ENCODE data around the gene HBE1. TPM values are rescaled to one million over a fixed set of nuclear protein-coding genes. Genes with fewer than 3 reads are reported as not detected.

Gene HBE1
- polyA plus RNA-seq, 1 donor (not counting 4 experiments of a cell fraction or from before 2014, with no cell fraction given) = not detected

DNA sequence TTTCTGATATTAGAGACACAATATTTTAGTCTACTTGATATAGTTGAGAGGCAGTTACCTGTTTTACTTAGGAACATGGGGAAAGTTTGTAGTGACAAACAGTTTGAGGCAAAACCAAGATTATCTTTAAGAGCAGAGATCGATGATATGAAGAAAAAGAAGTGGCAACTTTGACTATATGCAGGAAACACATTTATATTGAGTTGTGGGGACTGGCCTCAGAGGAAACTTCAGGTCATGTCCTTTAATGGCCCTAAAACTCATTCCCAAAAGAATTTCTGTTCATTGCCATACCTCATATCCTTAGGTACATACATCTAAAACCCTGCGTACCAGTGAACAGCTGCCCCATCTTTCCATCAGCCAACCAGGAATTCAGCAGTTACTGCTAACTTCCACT is 24.6 kb downstream of the HBE1 start:
- H3K4me1 ChIP-seq (ENCODE audit: control insufficient read depth, extremely low read depth, insufficient read depth, low read length) = no peaks in the 10 kb centered on the region

DNA sequence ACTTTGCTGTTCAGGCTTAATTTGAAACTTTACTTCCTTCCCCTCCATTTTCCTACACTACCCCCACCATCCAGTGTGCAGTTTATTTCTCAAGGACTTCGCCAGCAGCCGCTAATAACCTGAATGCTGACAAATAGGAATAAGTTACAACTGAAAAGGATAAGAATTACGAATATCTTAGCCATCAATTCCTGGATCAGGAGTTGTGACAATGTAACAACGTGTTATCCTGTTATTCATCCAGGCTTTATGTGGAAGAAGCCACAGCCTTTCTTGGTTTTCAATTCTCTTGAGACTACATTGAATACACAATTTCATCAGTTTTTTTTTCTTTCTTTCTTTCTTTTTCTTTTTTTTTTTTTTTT is 25.9 kb downstream of the HBE1 start:
- no peaks in the 10 kb centered on the region for H3K79me2 ChIP-seq (ENCODE audit: control insufficient read depth, insufficient read depth, low read length)
- H3K4me2 ChIP-seq (ENCODE audit: control insufficient read depth, extremely low read depth, insufficient read depth, low read depth, low read length) = no peak overlapping the region
- H4K20me1 ChIP-seq (ENCODE audit: control insufficient read depth, extremely low read depth, insufficient read depth, low read length) = no peaks in the 10 kb centered on the region
- H3K36me3 ChIP-seq (ENCODE audit: control insufficient read depth in 2 of 2, extremely low read depth in 1 of 2, insufficient read depth in 2 of 2, low read length in 2 of 2) = no peaks in the 10 kb centered on the region
- no peaks in the 10 kb centered on the region for H3K9me1 ChIP-seq (ENCODE audit: control insufficient read depth, extremely low read depth, insufficient read depth, low read length)
- no peak overlapping the region for H3K27ac ChIP-seq (ENCODE audit: control insufficient read depth, insufficient read depth, low read length)
- no peak overlapping the region for H3K4me3 ChIP-seq (ENCODE audit: control insufficient read depth in 2 of 3, extremely low read depth in 1 of 3, insufficient read depth in 2 of 3, low read depth in 1 of 3, low read length in 3 of 3)
- no peaks in the 10 kb centered on the region for H3K27me3 ChIP-seq (ENCODE audit: control insufficient read depth, extremely low read depth, insufficient read depth, low read length)
- DNase-seq (ENCODE audit: low read depth, low spot score) (no peak), FAIRE-seq (no peak)
- no peak for TF ChIP-seq EZH2 (IDR thresholded peaks at IDR 0.05; ENCODE audit: low read length)
- TF ChIP-seq, protein P1, sequence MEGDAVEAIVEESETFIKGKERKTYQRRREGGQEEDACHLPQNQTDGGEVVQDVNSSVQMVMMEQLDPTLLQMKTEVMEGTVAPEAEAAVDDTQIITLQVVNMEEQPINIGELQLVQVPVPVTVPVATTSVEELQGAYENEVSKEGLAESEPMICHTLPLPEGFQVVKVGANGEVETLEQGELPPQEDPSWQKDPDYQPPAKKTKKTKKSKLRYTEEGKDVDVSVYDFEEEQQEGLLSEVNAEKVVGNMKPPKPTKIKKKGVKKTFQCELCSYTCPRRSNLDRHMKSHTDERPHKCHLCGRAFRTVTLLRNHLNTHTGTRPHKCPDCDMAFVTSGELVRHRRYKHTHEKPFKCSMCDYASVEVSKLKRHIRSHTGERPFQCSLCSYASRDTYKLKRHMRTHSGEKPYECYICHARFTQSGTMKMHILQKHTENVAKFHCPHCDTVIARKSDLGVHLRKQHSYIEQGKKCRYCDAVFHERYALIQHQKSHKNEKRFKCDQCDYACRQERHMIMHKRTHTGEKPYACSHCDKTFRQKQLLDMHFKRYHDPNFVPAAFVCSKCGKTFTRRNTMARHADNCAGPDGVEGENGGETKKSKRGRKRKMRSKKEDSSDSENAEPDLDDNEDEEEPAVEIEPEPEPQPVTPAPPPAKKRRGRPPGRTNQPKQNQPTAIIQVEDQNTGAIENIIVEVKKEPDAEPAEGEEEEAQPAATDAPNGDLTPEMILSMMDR (optimal IDR thresholded peaks at IDR 0.05 in 1 of 3, IDR thresholded peaks at IDR 0.05 in 1 of 3, conservative IDR thresholded peaks at IDR 0.05 in 1 of 3; ENCODE audit: extremely low read depth in 1 of 3, insufficient read depth in 2 of 3, low read length in 3 of 3) = no peak
- dilution Hi-C loops (cut with MboI; ENCODE audit: extremely low pct_ligation_motif_present, low sequenced_read_pairs) = no loop called here
- no peaks in the 10 kb centered on the region for H3K4me1 ChIP-seq (ENCODE audit: control insufficient read depth, extremely low read depth, insufficient read depth, low read length)
- no peaks in the 10 kb centered on the region for H3K9me3 ChIP-seq (ENCODE audit: control insufficient read depth, low read depth, low read length)
- H3K9ac ChIP-seq (ENCODE audit: control insufficient read depth, extremely low read depth, insufficient read depth, low read length) = no peak overlapping the region
- no peak overlapping the region for H2AFZ ChIP-seq (ENCODE audit: control insufficient read depth, low read length)

More for the DNA sequence above, 24.6 kb downstream of the HBE1 start:
- H3K4me3 ChIP-seq (ENCODE audit: control insufficient read depth in 2 of 3, extremely low read depth in 1 of 3, insufficient read depth in 2 of 3, low read depth in 1 of 3, low read length in 3 of 3) = no peak overlapping the region
- no peaks in the 10 kb centered on the region for H3K79me2 ChIP-seq (ENCODE audit: control insufficient read depth, insufficient read depth, low read length)
- no peak overlapping the region for H3K9ac ChIP-seq (ENCODE audit: control insufficient read depth, extremely low read depth, insufficient read depth, low read length)
- dilution Hi-C loops (cut with MboI; ENCODE audit: extremely low pct_ligation_motif_present, low sequenced_read_pairs) = no loop called here
- no peaks in the 10 kb centered on the region for H3K27me3 ChIP-seq (ENCODE audit: control insufficient read depth, extremely low read depth, insufficient read depth, low read length)
- no peak overlapping the region for H3K4me2 ChIP-seq (ENCODE audit: control insufficient read depth, extremely low read depth, insufficient read depth, low read depth, low read length)
- no peak for FAIRE-seq
- no peaks in the 10 kb centered on the region for H4K20me1 ChIP-seq (ENCODE audit: control insufficient read depth, extremely low read depth, insufficient read depth, low read length)
- H2AFZ ChIP-seq (ENCODE audit: control insufficient read depth, low read length) = no peak overlapping the region
- no peaks in the 10 kb centered on the region for H3K9me3 ChIP-seq (ENCODE audit: control insufficient read depth, low read depth, low read length)
- H3K36me3 ChIP-seq (ENCODE audit: control insufficient read depth in 2 of 2, extremely low read depth in 1 of 2, insufficient read depth in 2 of 2, low read length in 2 of 2) = no peaks in the 10 kb centered on the region
- no peak overlapping the region for H3K27ac ChIP-seq (ENCODE audit: control insufficient read depth, insufficient read depth, low read length)
- no peak for TF ChIP-seq EZH2 (IDR thresholded peaks at IDR 0.05; ENCODE audit: low read length)
- TF ChIP-seq, protein P1 (optimal IDR thresholded peaks at IDR 0.05 in 1 of 3, IDR thresholded peaks at IDR 0.05 in 1 of 3, conservative IDR thresholded peaks at IDR 0.05 in 1 of 3; ENCODE audit: extremely low read depth in 1 of 3, insufficient read depth in 2 of 3, low read length in 3 of 3) = no peak
- no peaks in the 10 kb centered on the region for H3K9me1 ChIP-seq (ENCODE audit: control insufficient read depth, extremely low read depth, insufficient read depth, low read length)
- no peak for DNase-seq (ENCODE audit: low read depth, low spot score)

Measured in keratinocyte (primary cell).